A673 (cell line): ENCODE data around the gene IFI44.

ENCODE experiments used
- CTCF ChIP-seq: fragments of 300-800, 200-600 bp; sonication (generic); conservative IDR thresholded peaks from 2 replicates; pipeline ENCODE4 v1.5.1; 2017; ENCODE audit warnings: low read depth, mild to moderate bottlenecking, antibody characterized with exemption, low read length, moderate library complexity, mixed read lengths
- EZH2 ChIP-seq: fragments of 200-600 bp; sonication (generic); IDR thresholded peaks from 2 replicates; pipeline ENCODE4 v1.6.1; 2017; ENCODE audit warnings: borderline replicate concordance, low read depth, mild to moderate bottlenecking, mixed read lengths, antibody characterized with exemption, low read length; ENCODE audit not compliant: poor library complexity, severe bottlenecking

GRCh38 chr1:78676347-78676982 lies 26.8 kb downstream of the IFI44 start:
- TF ChIP-seq CTCF (peak; percentile 91), EZH2 (no peak)
